HG03097 (cell line): ENCODE results near the gene NDUFA11.

Experiments
- ATAC-seq: cut with Tn5 transposase; IDR thresholded peaks from one replicate; pipeline ENCODE4 v1.9.1; 2021; ENCODE audit not compliant: unreplicated experiment, low FRiP score

NDUFA11 gene

GRCh38 chr19:5932609-5933262, 29.1 kb upstream of the NDUFA11 start:
- ATAC-seq: no peak

GRCh38 chr19:5932146-5932545, 28.6 kb upstream of the NDUFA11 start:
- ATAC-seq: no peak

- no peak for ATAC-seq
Observed at GRCh38 chr19:5931251-5931650, 27.7 kb upstream of the NDUFA11 start.

GRCh38 chr19:5929625-5930024, 26.0 kb upstream of the NDUFA11 start:
- no peak for ATAC-seq

- no peak for ATAC-seq
Observed at GRCh38 chr19:5929179-5929578, 25.6 kb upstream of the NDUFA11 start.

- no peak for ATAC-seq
Observed at GRCh38 chr19:5927441-5927821, 23.8 kb upstream of the NDUFA11 start.

GRCh38 chr19:5926641-5927440, 23.3 kb upstream of the NDUFA11 start:
- ATAC-seq: no peak

GRCh38 chr19:5925830-5926427, 22.3 kb upstream of the NDUFA11 start:
- no peak for ATAC-seq

- no peak for ATAC-seq
Observed at GRCh38 chr19:5923356-5923755, 19.8 kb upstream of the NDUFA11 start.

GRCh38 chr19:5922161-5922545, 18.6 kb upstream of the NDUFA11 start:
- ATAC-seq: no peak

GRCh38 chr19:5921516-5922160, 18.0 kb upstream of the NDUFA11 start:
- ATAC-seq: no peak

GRCh38 chr19:5918463-5919079, 15.0 kb upstream of the NDUFA11 start:
- ATAC-seq: no peak

- no peak for ATAC-seq
Observed at GRCh38 chr19:5917431-5918107, 14.0 kb upstream of the NDUFA11 start.

GRCh38 chr19:5916181-5916708, 12.7 kb upstream of the NDUFA11 start:
- ATAC-seq: no peak

- no peak for ATAC-seq
Observed at GRCh38 chr19:5915782-5916165, 12.2 kb upstream of the NDUFA11 start.

- no peak for ATAC-seq
Observed at GRCh38 chr19:5914946-5915781, 11.6 kb upstream of the NDUFA11 start.

- ATAC-seq: no peak
Observed at GRCh38 chr19:5914358-5914774, 10.8 kb upstream of the NDUFA11 start.

- no peak for ATAC-seq
Observed at GRCh38 chr19:5913739-5914357, 10.3 kb upstream of the NDUFA11 start, which contains the start of gene CAPS. CAPS (plus strand) TSS chr19:5914254; CDS start chr19:5914407, 153 bp downstream.

GRCh38 chr19:5911366-5911765, 7.8 kb upstream of the NDUFA11 start:
- no peak for ATAC-seq
